NCI-H82 treated with DMSO at 0.1 percent for 48 hours (cell line): ENCODE data around the gene PKMYT1.
"Not testable (repeated sequence)": the region's sequence is repeated elsewhere in the genome, so short reads cannot be mapped to it uniquely, and the experiment has no call there.

ENCODE experiments used
- DNase-seq: peaks from one replicate; lab custom pipeline; 2025; ENCODE audit not compliant: unreplicated experiment; lab: John Stamatoyannopoulos, UW

PKMYT1 gene

GRCh38 chr16:2937170-2937569 lies 43.1 kb downstream of the PKMYT1 start:
- DNase-seq, result no peak

- DNase-seq, result no peak
Measured at GRCh38 chr16:2936436-2937011, 43.7 kb downstream of the PKMYT1 start.

GRCh38 chr16:2934450-2934849 lies 45.8 kb downstream of the PKMYT1 start:
- no peak for DNase-seq

GRCh38 chr16:2933701-2934100 lies 46.5 kb downstream of the PKMYT1 start:
- DNase-seq, result no peak

- DNase-seq, result no peak
Measured at GRCh38 chr16:2933136-2933535, 47.1 kb downstream of the PKMYT1 start.

GRCh38 chr16:2931231-2931914 lies 48.9 kb downstream of the PKMYT1 start:
- DNase-seq, result not testable (repeated sequence)

GRCh38 chr16:2930236-2930635 lies 50.0 kb downstream of the PKMYT1 start:
- DNase-seq, result no peak

GRCh38 chr16:2929693-2930092 lies 50.6 kb downstream of the PKMYT1 start:
- DNase-seq, result no peak

- no peak for DNase-seq
Measured at GRCh38 chr16:2928796-2929195, 51.5 kb downstream of the PKMYT1 start.

GRCh38 chr16:2928151-2928550 lies 52.1 kb downstream of the PKMYT1 start:
- DNase-seq, result not testable (repeated sequence)

- peak; percentile 39 for DNase-seq
Measured at GRCh38 chr16:2927010-2927646, 53.1 kb downstream of the PKMYT1 start.

- DNase-seq, result no peak
Measured at GRCh38 chr16:2926650-2926999, 53.6 kb downstream of the PKMYT1 start.

- DNase-seq, result no peak
Measured at GRCh38 chr16:2925951-2926649, 54.1 kb downstream of the PKMYT1 start.

- no peak for DNase-seq
Measured at GRCh38 chr16:2924901-2925755, 55.1 kb downstream of the PKMYT1 start.

GRCh38 chr16:2923481-2923880 lies 56.8 kb downstream of the PKMYT1 start:
- no peak for DNase-seq
